Astrocyte (in vitro differentiated cells and primary cell): Measurements from ENCODE around the gene PTAFR.

ENCODE experiments used
- EZH2 ChIP-seq: IDR thresholded peaks from 2 replicates; pipeline ENCODE4 v1.6.1; 2012; ENCODE audit warnings: mild to moderate bottlenecking, low read length, inconsistent platforms; ENCODE audit not compliant: insufficient read depth
- TF ChIP-seq, protein P1 (sequence below): IDR thresholded peaks from 2 replicates; pipeline ENCODE4 v1.5.1; 2011; ENCODE audit warnings: low read depth, mild to moderate bottlenecking, inconsistent platforms, low read length, moderate library complexity; ENCODE audit not compliant: insufficient read depth

GRCh38 chr1:28144203-28145135, 32.0 kb downstream of the PTAFR start:
- no peak for TF ChIP-seq EZH2
- TF ChIP-seq, protein P1, sequence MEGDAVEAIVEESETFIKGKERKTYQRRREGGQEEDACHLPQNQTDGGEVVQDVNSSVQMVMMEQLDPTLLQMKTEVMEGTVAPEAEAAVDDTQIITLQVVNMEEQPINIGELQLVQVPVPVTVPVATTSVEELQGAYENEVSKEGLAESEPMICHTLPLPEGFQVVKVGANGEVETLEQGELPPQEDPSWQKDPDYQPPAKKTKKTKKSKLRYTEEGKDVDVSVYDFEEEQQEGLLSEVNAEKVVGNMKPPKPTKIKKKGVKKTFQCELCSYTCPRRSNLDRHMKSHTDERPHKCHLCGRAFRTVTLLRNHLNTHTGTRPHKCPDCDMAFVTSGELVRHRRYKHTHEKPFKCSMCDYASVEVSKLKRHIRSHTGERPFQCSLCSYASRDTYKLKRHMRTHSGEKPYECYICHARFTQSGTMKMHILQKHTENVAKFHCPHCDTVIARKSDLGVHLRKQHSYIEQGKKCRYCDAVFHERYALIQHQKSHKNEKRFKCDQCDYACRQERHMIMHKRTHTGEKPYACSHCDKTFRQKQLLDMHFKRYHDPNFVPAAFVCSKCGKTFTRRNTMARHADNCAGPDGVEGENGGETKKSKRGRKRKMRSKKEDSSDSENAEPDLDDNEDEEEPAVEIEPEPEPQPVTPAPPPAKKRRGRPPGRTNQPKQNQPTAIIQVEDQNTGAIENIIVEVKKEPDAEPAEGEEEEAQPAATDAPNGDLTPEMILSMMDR: no peak
